ENCODE results near the gene LARP6. TPM values are rescaled to one million over a fixed set of nuclear protein-coding genes. Genes with fewer than 3 reads are reported as not detected.

LARP6 gene
- total and polyA plus RNA-seq, 2 donors from 2014 or later: 21.0 to 62.8 TPM

DNA sequence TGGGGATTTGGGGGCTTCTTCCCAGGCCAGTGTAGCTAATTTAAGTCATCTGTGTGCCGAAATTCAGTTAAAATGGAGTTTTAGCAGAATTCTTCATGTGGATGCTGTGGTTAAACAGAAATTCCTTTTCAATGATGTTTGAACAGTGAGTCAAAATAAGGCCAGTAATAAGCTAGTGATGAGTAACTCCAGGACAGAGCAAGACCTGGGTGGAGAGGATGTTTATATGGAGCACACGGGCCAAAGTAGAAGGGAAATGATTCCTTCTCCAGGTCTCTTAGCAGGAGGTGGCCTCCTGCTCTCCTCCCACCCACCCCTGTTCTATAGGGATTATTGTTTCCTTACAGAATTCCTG lies 58.7 kb downstream of the LARP6 start:
- no peak overlapping the region for H3K9ac ChIP-seq (ENCODE audit: low read length in 3 of 3)
- no peak overlapping the region for H3K4me3 ChIP-seq (ENCODE audit: low read length in 3 of 3)
- H3K36me3 ChIP-seq (ENCODE audit: control insufficient read depth in 2 of 3, insufficient read depth in 3 of 3, low read length in 3 of 3): no peaks in the 10 kb centered on the region
- no peak overlapping the region for H3K27ac ChIP-seq (ENCODE audit: low read depth in 2 of 2, low read length in 2 of 2)
- intact Hi-C loops (cut with DNase I): no loop called here
- no peaks in the 10 kb centered on the region for H3K9me3 ChIP-seq (ENCODE audit: control insufficient read depth in 2 of 3, insufficient read depth in 1 of 3, low read length in 3 of 3)
- TF ChIP-seq, protein P1, sequence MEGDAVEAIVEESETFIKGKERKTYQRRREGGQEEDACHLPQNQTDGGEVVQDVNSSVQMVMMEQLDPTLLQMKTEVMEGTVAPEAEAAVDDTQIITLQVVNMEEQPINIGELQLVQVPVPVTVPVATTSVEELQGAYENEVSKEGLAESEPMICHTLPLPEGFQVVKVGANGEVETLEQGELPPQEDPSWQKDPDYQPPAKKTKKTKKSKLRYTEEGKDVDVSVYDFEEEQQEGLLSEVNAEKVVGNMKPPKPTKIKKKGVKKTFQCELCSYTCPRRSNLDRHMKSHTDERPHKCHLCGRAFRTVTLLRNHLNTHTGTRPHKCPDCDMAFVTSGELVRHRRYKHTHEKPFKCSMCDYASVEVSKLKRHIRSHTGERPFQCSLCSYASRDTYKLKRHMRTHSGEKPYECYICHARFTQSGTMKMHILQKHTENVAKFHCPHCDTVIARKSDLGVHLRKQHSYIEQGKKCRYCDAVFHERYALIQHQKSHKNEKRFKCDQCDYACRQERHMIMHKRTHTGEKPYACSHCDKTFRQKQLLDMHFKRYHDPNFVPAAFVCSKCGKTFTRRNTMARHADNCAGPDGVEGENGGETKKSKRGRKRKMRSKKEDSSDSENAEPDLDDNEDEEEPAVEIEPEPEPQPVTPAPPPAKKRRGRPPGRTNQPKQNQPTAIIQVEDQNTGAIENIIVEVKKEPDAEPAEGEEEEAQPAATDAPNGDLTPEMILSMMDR (IDR thresholded peaks at IDR 0.05; ENCODE audit: borderline replicate concordance, extremely low read depth, insufficient read depth): no peak
- FAIRE-seq (no peak), DNase-seq (no peak)
- H3K27me3 ChIP-seq (ENCODE audit: control insufficient read depth, insufficient read depth, low read length): no peaks in the 10 kb centered on the region
- H3K4me1 ChIP-seq (ENCODE audit: control insufficient read depth in 2 of 3, insufficient read depth in 2 of 3, low read depth in 1 of 3, low read length in 3 of 3): peaks cover 3 to 10% (median 4%) of the 10 kb centered on the region in 3 donors

DNA sequence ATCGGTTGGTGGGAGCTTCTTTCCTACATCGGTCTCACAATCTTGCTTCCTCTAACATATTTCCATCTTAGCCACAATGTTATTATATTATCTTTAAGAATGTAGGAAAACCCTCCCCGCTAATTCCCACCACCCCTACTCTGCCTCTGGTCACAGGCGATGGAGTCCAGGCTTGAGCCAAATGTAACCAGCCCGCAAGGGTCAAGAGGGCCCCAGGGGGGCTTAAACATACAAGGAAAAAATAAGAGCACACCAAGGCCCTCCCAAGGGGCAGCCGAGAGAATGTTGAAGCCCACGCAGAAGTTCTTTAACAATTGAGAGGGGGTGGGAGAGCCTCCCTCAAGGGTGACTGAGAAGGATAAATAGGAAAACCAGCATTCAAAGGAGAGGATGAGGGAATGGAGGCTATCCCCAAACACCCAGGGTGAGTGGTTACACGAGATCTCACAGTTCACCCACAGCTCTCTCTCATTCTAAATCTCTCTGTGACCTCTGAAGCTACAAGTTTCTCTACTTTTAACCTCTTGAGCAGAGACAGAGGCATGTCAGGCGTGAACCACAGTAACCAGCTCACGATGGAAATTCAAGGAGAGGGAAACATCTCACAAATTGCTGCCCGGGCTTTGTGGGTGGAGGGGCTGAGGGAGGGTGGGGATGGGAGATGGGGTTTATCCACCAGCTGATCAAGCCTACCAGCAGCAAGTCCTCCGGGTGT lies 59.2 kb downstream of the LARP6 start:
- H3K9ac ChIP-seq (ENCODE audit: low read length in 3 of 3): no peak overlapping the region
- no peak for FAIRE-seq
- no peak for DNase-seq
- no peak overlapping the region for H3K27ac ChIP-seq (ENCODE audit: low read depth in 2 of 2, low read length in 2 of 2)
- H3K4me1 ChIP-seq (ENCODE audit: control insufficient read depth in 2 of 3, insufficient read depth in 2 of 3, low read depth in 1 of 3, low read length in 3 of 3): peaks cover 2 to 8% (median 3%) of the 10 kb centered on the region in 3 donors
- no peaks in the 10 kb centered on the region for H3K9me3 ChIP-seq (ENCODE audit: control insufficient read depth in 2 of 3, insufficient read depth in 1 of 3, low read length in 3 of 3)
- no peaks in the 10 kb centered on the region for H3K36me3 ChIP-seq (ENCODE audit: control insufficient read depth in 2 of 3, insufficient read depth in 3 of 3, low read length in 3 of 3)
- intact Hi-C loops (cut with DNase I): no loop called here
- TF ChIP-seq, protein P1 (IDR thresholded peaks at IDR 0.05; ENCODE audit: borderline replicate concordance, extremely low read depth, insufficient read depth): no peak
- no peaks in the 10 kb centered on the region for H3K27me3 ChIP-seq (ENCODE audit: control insufficient read depth, insufficient read depth, low read length)
- no peak overlapping the region for H3K4me3 ChIP-seq (ENCODE audit: low read length in 3 of 3)

DNA sequence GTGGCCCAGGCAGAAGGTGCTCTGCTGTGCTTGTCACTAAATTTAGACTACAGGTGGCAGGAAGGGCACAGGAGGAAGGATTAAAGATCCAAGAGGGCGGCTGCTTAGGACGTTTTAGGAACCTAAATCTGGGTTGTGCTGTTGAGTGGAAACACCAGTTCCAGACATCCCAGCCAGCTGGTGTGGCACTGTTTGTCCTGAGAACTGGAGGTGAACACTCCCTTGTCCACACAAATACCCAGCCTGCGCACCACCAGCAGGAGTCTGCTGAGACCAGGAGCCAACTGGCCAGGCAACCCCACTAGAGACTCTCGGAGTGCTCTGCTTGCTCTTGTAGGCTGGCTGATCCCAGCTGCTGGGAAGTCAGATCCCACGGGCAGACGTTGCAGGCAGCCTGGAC lies 60.3 kb downstream of the LARP6 start:
- TF ChIP-seq, protein P1 (IDR thresholded peaks at IDR 0.05; ENCODE audit: borderline replicate concordance, extremely low read depth, insufficient read depth): no peak
- no peak for FAIRE-seq

DNA sequence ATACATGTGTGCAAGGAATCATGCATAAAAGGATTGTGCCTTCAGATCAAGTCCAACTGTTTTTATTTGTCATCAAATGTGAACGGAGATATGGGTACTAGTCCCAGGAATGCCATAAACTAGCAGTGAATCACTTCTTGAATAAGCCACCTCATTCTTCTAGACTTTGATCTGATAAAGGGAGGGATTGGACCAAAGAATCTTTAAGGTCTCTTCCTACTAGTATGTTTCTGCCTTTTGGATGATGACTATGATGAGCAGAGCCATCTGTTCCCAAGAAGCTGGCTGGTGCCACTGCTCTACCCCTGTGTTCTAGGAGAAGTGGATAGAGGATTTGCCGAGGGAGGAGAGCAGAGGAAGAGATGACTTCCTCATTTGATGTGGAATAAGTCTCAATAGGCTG lies 61.8 kb downstream of the LARP6 start:
- Histone ChIP-seq H3K4me1 (ENCODE audit: control insufficient read depth in 2 of 3, insufficient read depth in 2 of 3, low read depth in 1 of 3, low read length in 3 of 3) (no peaks in the 10 kb centered on the region), H3K9ac (ENCODE audit: low read length in 3 of 3) (no peak overlapping the region), H3K9me3 (ENCODE audit: control insufficient read depth in 2 of 3, insufficient read depth in 1 of 3, low read length in 3 of 3) (no peaks in the 10 kb centered on the region), H3K4me3 (ENCODE audit: low read length in 3 of 3) (no peak overlapping the region), H3K27ac (ENCODE audit: low read depth in 2 of 2, low read length in 2 of 2) (no peak overlapping the region), H3K36me3 (ENCODE audit: control insufficient read depth in 2 of 3, insufficient read depth in 3 of 3, low read length in 3 of 3) (no peaks in the 10 kb centered on the region), H3K27me3 (ENCODE audit: control insufficient read depth, insufficient read depth, low read length) (no peaks in the 10 kb centered on the region)
- TF ChIP-seq, protein P1 (IDR thresholded peaks at IDR 0.05; ENCODE audit: borderline replicate concordance, extremely low read depth, insufficient read depth): no peak
- intact Hi-C loops (cut with DNase I): no loop called here
- DNase-seq (no peak), FAIRE-seq (no peak)

More for the DNA sequence above, 60.3 kb downstream of the LARP6 start:
- H3K27me3 ChIP-seq (ENCODE audit: control insufficient read depth, insufficient read depth, low read length): no peaks in the 10 kb centered on the region
- no peaks in the 10 kb centered on the region for H3K9me3 ChIP-seq (ENCODE audit: control insufficient read depth in 2 of 3, insufficient read depth in 1 of 3, low read length in 3 of 3)
- no peaks in the 10 kb centered on the region for H3K36me3 ChIP-seq (ENCODE audit: control insufficient read depth in 2 of 3, insufficient read depth in 3 of 3, low read length in 3 of 3)
- no peak overlapping the region for H3K9ac ChIP-seq (ENCODE audit: low read length in 3 of 3)
- peaks cover 0 to 2% (median 0%) of the 10 kb centered on the region in 3 donors for H3K4me1 ChIP-seq (ENCODE audit: control insufficient read depth in 2 of 3, insufficient read depth in 2 of 3, low read depth in 1 of 3, low read length in 3 of 3)
- DNase-seq: no peak
- no peak overlapping the region for H3K4me3 ChIP-seq (ENCODE audit: low read length in 3 of 3)
- no peak overlapping the region for H3K27ac ChIP-seq (ENCODE audit: low read depth in 2 of 2, low read length in 2 of 2)
- intact Hi-C loops (cut with DNase I): no loop called here
